ENCODE results near the gene RSRC2. TPM values are rescaled to one million over a fixed set of nuclear protein-coding genes. Genes with fewer than 3 reads are reported as not detected.
A peak's percentile ranks its signal among the peaks of the same experiment; 100 is the strongest.

Gene RSRC2
- polyA plus RNA-seq, 3 donors: 7.6 to 63.5 (median 15.8) TPM

DNA sequence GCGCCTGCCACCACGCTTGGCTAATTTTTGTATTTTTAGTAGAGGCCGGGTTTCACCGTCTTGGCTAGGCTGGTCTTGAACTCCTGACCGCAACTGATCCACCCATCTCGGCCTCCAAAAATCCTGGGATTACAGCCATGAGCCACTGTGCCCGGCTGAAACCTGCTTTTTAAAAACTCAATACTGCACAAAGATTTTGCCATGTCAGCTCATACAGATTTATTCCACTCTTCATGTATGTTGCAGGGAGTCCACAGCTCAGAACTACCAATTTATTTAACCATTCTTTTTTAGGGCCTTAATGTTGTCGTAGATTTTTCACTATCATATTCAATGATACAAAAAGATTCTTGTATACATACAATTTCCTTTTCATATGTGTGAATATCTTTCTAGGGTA, 46.0 kb downstream of the RSRC2 start:
- Mint-ChIP-seq H3K4me1 (no peaks in the 10 kb centered on the region), H3K9me3 (no peaks in the 10 kb centered on the region), H3K27me3 (ENCODE audit: low read depth in 3 of 3) (no peaks in the 10 kb centered on the region), H3K36me3 (peaks cover 80 to 95% of the 10 kb centered on the region in 2 donors), H3K4me3 (no peak overlapping the region), H3K27ac (no peak overlapping the region)
- TF ChIP-seq, protein P1, sequence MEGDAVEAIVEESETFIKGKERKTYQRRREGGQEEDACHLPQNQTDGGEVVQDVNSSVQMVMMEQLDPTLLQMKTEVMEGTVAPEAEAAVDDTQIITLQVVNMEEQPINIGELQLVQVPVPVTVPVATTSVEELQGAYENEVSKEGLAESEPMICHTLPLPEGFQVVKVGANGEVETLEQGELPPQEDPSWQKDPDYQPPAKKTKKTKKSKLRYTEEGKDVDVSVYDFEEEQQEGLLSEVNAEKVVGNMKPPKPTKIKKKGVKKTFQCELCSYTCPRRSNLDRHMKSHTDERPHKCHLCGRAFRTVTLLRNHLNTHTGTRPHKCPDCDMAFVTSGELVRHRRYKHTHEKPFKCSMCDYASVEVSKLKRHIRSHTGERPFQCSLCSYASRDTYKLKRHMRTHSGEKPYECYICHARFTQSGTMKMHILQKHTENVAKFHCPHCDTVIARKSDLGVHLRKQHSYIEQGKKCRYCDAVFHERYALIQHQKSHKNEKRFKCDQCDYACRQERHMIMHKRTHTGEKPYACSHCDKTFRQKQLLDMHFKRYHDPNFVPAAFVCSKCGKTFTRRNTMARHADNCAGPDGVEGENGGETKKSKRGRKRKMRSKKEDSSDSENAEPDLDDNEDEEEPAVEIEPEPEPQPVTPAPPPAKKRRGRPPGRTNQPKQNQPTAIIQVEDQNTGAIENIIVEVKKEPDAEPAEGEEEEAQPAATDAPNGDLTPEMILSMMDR (IDR thresholded peaks at IDR 0.05): no peak
- Histone ChIP-seq H3K27me3 (ENCODE audit: control insufficient read depth in 2 of 2, insufficient read depth in 2 of 2, low read length in 2 of 2) (no peaks in the 10 kb centered on the region), H3K4me1 (ENCODE audit: control insufficient read depth in 1 of 2, insufficient read depth in 2 of 2, low read length in 2 of 2) (no peaks in the 10 kb centered on the region), H3K27ac (ENCODE audit: low read depth in 1 of 2, low read length in 2 of 2) (no peak overlapping the region), H2AFZ (ENCODE audit: insufficient read depth, low read depth, low read length, poor library complexity, severe bottlenecking) (no peak overlapping the region), H3K9ac (ENCODE audit: insufficient read depth, low read length, poor library complexity, severe bottlenecking) (no peak overlapping the region), H3K4me2 (replicated peaks; ENCODE audit: extremely low read depth, low read length, poor library complexity, severe bottlenecking) (no peak overlapping the region), H4K20me1 (ENCODE audit: insufficient read depth, low read length) (peaks cover 3% of the 10 kb centered on the region), H3K36me3 (replicated peaks in 1 of 2; ENCODE audit: control insufficient read depth in 1 of 2, insufficient read depth in 2 of 2, low read length in 2 of 2) (peaks cover 88 to 99% of the 10 kb centered on the region in 2 donors), H3K79me2 (ENCODE audit: insufficient read depth, low read length) (peaks cover 5% of the 10 kb centered on the region), H3K4me3 (replicated peaks in 1 of 3; ENCODE audit: low read depth in 2 of 3, low read length in 3 of 3) (no peak overlapping the region), H3K9me3 (replicated peaks in 1 of 2; ENCODE audit: control insufficient read depth in 1 of 2, insufficient read depth in 1 of 2, low read length in 2 of 2) (no peaks in the 10 kb centered on the region)
- intact Hi-C loops (cut with micrococcal nuclease): no loop called here
- WGBS (ENCODE audit: insufficient coverage): 100% methylated on average over 2 of the region's 8 CpGs
- no peak for DNase-seq

DNA sequence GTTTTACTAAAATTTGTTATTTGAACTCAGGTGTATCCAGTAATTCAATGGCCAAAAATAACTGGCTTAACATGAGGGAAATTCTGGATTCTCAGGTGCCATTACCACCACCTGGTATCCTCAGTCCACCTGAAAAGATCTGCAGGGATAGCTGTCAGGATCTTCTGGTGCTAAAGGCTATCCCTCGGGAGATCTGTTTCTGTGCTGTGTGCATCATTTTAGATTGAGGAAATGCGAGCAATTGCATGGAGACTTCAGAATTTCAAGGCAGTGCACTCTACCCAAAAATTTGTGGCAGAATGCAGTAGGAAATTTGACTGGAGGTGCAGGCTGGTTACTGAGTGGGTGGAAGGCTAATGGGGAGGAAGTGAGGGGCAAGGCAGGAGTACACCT, 52.4 kb downstream of the RSRC2 start:
- no peaks in the 10 kb centered on the region for H3K9me3 ChIP-seq (replicated peaks in 1 of 2; ENCODE audit: control insufficient read depth in 1 of 2, insufficient read depth in 1 of 2, low read length in 2 of 2)
- 76% methylated on average over 2 of the region's 2 CpGs for WGBS (ENCODE audit: insufficient coverage)
- no peak for DNase-seq
- intact Hi-C loops (cut with micrococcal nuclease): loop anchor here in 1 of 2 donors (5.0 kb wide), 1 partner anchor 77 kb away; no protein-coding TSS in a partner anchor
- H4K20me1 ChIP-seq (ENCODE audit: insufficient read depth, low read length): peaks cover 10% of the 10 kb centered on the region
- no peak overlapping the region for H3K4me2 ChIP-seq (replicated peaks; ENCODE audit: extremely low read depth, low read length, poor library complexity, severe bottlenecking)
- Mint-ChIP-seq H3K4me3 (no peak overlapping the region), H3K27me3 (ENCODE audit: low read depth in 3 of 3) (no peaks in the 10 kb centered on the region), H3K27ac (peak overlapping the region in 2 of 7 donors; percentile 13 to 54), H3K9me3 (no peaks in the 10 kb centered on the region), H3K4me1 (peaks cover 2% of the 10 kb centered on the region), H3K36me3 (peaks cover 56 to 65% of the 10 kb centered on the region in 2 donors)
- H3K9ac ChIP-seq (ENCODE audit: insufficient read depth, low read length, poor library complexity, severe bottlenecking): no peak overlapping the region
- no peak overlapping the region for H2AFZ ChIP-seq (ENCODE audit: insufficient read depth, low read depth, low read length, poor library complexity, severe bottlenecking)
- H3K27me3 ChIP-seq (ENCODE audit: control insufficient read depth in 2 of 2, insufficient read depth in 2 of 2, low read length in 2 of 2): no peaks in the 10 kb centered on the region
- H3K4me1 ChIP-seq (ENCODE audit: control insufficient read depth in 1 of 2, insufficient read depth in 2 of 2, low read length in 2 of 2): no peaks in the 10 kb centered on the region
- TF ChIP-seq, protein P1 (IDR thresholded peaks at IDR 0.05): no peak
- peak overlapping the region in 1 of 2 donors; percentile 38 for H3K27ac ChIP-seq (ENCODE audit: low read depth in 1 of 2, low read length in 2 of 2)
- no peak overlapping the region for H3K4me3 ChIP-seq (replicated peaks in 1 of 3; ENCODE audit: low read depth in 2 of 3, low read length in 3 of 3)
- no peaks in the 10 kb centered on the region for H3K79me2 ChIP-seq (ENCODE audit: insufficient read depth, low read length)
- H3K36me3 ChIP-seq (replicated peaks in 1 of 2; ENCODE audit: control insufficient read depth in 1 of 2, insufficient read depth in 2 of 2, low read length in 2 of 2): peaks cover 60 to 69% of the 10 kb centered on the region in 2 donors

All from CD14-positive monocyte (primary cell).